OCI-LY7 (cell line): ENCODE data around the gene STIM2.

Experiments used
- CTCF ChIP-seq: fragments of 200-600 bp; sonication (generic); conservative IDR thresholded peaks from 2 replicates; pipeline ENCODE4 v1.5.1; 2014; ENCODE audit warnings: mild to moderate bottlenecking, antibody characterized with exemption, low read length, moderate library complexity, mixed read lengths
- EZH2phosphoT487 ChIP-seq: fragments of 200-600 bp; sonication (generic); IDR thresholded peaks from 2 replicates; pipeline ENCODE4 v1.6.1; 2018; ENCODE audit warnings: low read depth, borderline replicate concordance, mild to moderate bottlenecking, mixed run types, antibody characterized with exemption, low read length, moderate library complexity, mixed read lengths

- no peak for TF ChIP-seq EZH2phosphoT487
- TF ChIP-seq CTCF, result no peak
These were observed 9.5 kb upstream of the STIM2 start for GRCh38 chr4:26851129-26851528.
